Spleen (tissue), 7 donors: ENCODE measurements around the gene THRAP3.

Source experiments
- CTCF ChIP-seq, 11 experiments: fragments of 200-600 bp in 7 of 11; fragments of 450-650 bp in 4 of 11; sonication (generic) in 4 of 11; IDR thresholded peaks in 8 of 11; conservative IDR thresholded peaks in 3 of 11; 1 replicate in 7 of 11; 2 replicates in 4 of 11; pipeline versions ENCODE4 v1.4.0 to v1.8.0; 2016 to 2021; ENCODE audit warnings: antibody characterized with exemption in 11 of 11, inconsistent platforms in 4 of 11, mild to moderate bottlenecking in 1 of 11
- POLR2A ChIP-seq, 3 donors: fragments of 450-650 bp; IDR thresholded peaks; one replicate each; pipeline ENCODE4 v1.5.1; 2017; ENCODE audit warnings: antibody characterized with exemption in 3 of 3, mild to moderate bottlenecking in 1 of 3
- donor health status: DM: no; HTN: no; CAD: no; lungs with moderate emphysema.
- donor health status: DM: no; HTN: no; CAD: no.
- donor health status: DM: no; HTN: no; CAD: no.

- no peak for TF ChIP-seq CTCF (IDR thresholded peaks at IDR 0.05 in 8 of 11, conservative IDR thresholded peaks at IDR 0.05 in 3 of 11)
- TF ChIP-seq POLR2A (IDR thresholded peaks at IDR 0.05): no peak
Measured at GRCh38 chr1:36339615-36340014, 115.4 kb downstream of the THRAP3 start.
